ENCODE results near the gene RETREG1.

Gene RETREG1

GRCh38 chr5:16609412-16609811 is 7.4 kb downstream of the RETREG1 start:
- Histone ChIP-seq H3K79me2 (ENCODE audit: insufficient read depth, low read length) (peaks cover 6% of the 10 kb centered on the region), H3K4me2 (ENCODE audit: low read depth, low read length, poor library complexity, severe bottlenecking) (no peak overlapping the region), H3K4me3 (ENCODE audit: low read length, poor library complexity, severe bottlenecking) (no peak overlapping the region), H3K9ac (ENCODE audit: low read depth, low read length, poor library complexity, severe bottlenecking) (no peak overlapping the region), H2AFZ (ENCODE audit: low read length) (no peak overlapping the region), H3K36me3 (ENCODE audit: insufficient read depth, low read length) (no peaks in the 10 kb centered on the region), H3K9me3 (ENCODE audit: insufficient read depth, low read depth, low read length) (no peaks in the 10 kb centered on the region), H3K27me3 (ENCODE audit: insufficient read depth, low read length, poor library complexity, severe bottlenecking) (no peaks in the 10 kb centered on the region), H3K4me1 (ENCODE audit: insufficient read depth, low read length, poor library complexity, severe bottlenecking) (no peaks in the 10 kb centered on the region), H3F3A (ENCODE audit: low read depth) (no peaks in the 10 kb centered on the region), H4K20me1 (ENCODE audit: insufficient read depth, low read length, poor library complexity, severe bottlenecking) (peaks cover 4% of the 10 kb centered on the region), H3K9me2 (replicated peaks; ENCODE audit: low read depth, low read length) (no peaks in the 10 kb centered on the region)
- TF ChIP-seq EZH2phosphoT487 (IDR thresholded peaks at IDR 0.05; ENCODE audit: borderline replicate concordance), result no peak

GRCh38 chr5:16606628-16607027 is 10.2 kb downstream of the RETREG1 start:
- TF ChIP-seq EZH2phosphoT487 (IDR thresholded peaks at IDR 0.05; ENCODE audit: borderline replicate concordance) (no peak), CTCF (conservative IDR thresholded peaks at IDR 0.05; ENCODE audit: low read length) (no peak)
- Histone ChIP-seq H3K4me1 (ENCODE audit: insufficient read depth, low read length, poor library complexity, severe bottlenecking) (no peaks in the 10 kb centered on the region), H2AFZ (ENCODE audit: low read length) (no peak overlapping the region), H3K9ac (ENCODE audit: low read depth, low read length, poor library complexity, severe bottlenecking) (no peak overlapping the region), H3K79me2 (ENCODE audit: insufficient read depth, low read length) (no peaks in the 10 kb centered on the region; the same call in 1 of the 2 replicates), H3F3A (ENCODE audit: low read depth) (no peaks in the 10 kb centered on the region), H3K27me3 (ENCODE audit: insufficient read depth, low read length, poor library complexity, severe bottlenecking) (no peaks in the 10 kb centered on the region), H3K9me3 (ENCODE audit: insufficient read depth, low read depth, low read length) (no peaks in the 10 kb centered on the region), H3K36me3 (ENCODE audit: insufficient read depth, low read length) (no peaks in the 10 kb centered on the region), H3K9me2 (replicated peaks; ENCODE audit: low read depth, low read length) (no peaks in the 10 kb centered on the region), H3K4me3 (ENCODE audit: low read length, poor library complexity, severe bottlenecking) (no peak overlapping the region), H4K20me1 (ENCODE audit: insufficient read depth, low read length, poor library complexity, severe bottlenecking) (no peaks in the 10 kb centered on the region), H3K4me2 (ENCODE audit: low read depth, low read length, poor library complexity, severe bottlenecking) (no peak overlapping the region)

GRCh38 chr5:16603701-16604100 is 13.1 kb downstream of the RETREG1 start:
- no peak overlapping the region for H3K4me3 ChIP-seq (ENCODE audit: low read length, poor library complexity, severe bottlenecking)
- no peaks in the 10 kb centered on the region for H4K20me1 ChIP-seq (ENCODE audit: insufficient read depth, low read length, poor library complexity, severe bottlenecking)
- H3K9me2 ChIP-seq (replicated peaks; ENCODE audit: low read depth, low read length), result no peaks in the 10 kb centered on the region

More at GRCh38 chr5:16603701-16604100, 13.1 kb downstream of the RETREG1 start:
- Histone ChIP-seq H3K9me3 (ENCODE audit: insufficient read depth, low read depth, low read length) (no peaks in the 10 kb centered on the region), H3K36me3 (ENCODE audit: insufficient read depth, low read length) (no peaks in the 10 kb centered on the region), H3K27me3 (ENCODE audit: insufficient read depth, low read length, poor library complexity, severe bottlenecking) (no peaks in the 10 kb centered on the region), H3K4me2 (ENCODE audit: low read depth, low read length, poor library complexity, severe bottlenecking) (no peak overlapping the region), H3K79me2 (ENCODE audit: insufficient read depth, low read length) (no peaks in the 10 kb centered on the region), H3K9ac (ENCODE audit: low read depth, low read length, poor library complexity, severe bottlenecking) (no peak overlapping the region), H3K4me1 (ENCODE audit: insufficient read depth, low read length, poor library complexity, severe bottlenecking) (no peaks in the 10 kb centered on the region), H2AFZ (ENCODE audit: low read length) (no peak overlapping the region), H3F3A (ENCODE audit: low read depth) (no peaks in the 10 kb centered on the region)
- TF ChIP-seq CTCF (conservative IDR thresholded peaks at IDR 0.05; ENCODE audit: low read length) (no peak), EZH2phosphoT487 (IDR thresholded peaks at IDR 0.05; ENCODE audit: borderline replicate concordance) (no peak)
